Measurements from ENCODE around the gene FGG. TPM values are rescaled to one million over a fixed set of nuclear protein-coding genes. Genes with fewer than 3 reads are reported as not detected.
A peak's percentile ranks its signal among the peaks of the same experiment; 100 is the strongest.

Gene FGG
- not detected for total RNA-seq

DNA sequence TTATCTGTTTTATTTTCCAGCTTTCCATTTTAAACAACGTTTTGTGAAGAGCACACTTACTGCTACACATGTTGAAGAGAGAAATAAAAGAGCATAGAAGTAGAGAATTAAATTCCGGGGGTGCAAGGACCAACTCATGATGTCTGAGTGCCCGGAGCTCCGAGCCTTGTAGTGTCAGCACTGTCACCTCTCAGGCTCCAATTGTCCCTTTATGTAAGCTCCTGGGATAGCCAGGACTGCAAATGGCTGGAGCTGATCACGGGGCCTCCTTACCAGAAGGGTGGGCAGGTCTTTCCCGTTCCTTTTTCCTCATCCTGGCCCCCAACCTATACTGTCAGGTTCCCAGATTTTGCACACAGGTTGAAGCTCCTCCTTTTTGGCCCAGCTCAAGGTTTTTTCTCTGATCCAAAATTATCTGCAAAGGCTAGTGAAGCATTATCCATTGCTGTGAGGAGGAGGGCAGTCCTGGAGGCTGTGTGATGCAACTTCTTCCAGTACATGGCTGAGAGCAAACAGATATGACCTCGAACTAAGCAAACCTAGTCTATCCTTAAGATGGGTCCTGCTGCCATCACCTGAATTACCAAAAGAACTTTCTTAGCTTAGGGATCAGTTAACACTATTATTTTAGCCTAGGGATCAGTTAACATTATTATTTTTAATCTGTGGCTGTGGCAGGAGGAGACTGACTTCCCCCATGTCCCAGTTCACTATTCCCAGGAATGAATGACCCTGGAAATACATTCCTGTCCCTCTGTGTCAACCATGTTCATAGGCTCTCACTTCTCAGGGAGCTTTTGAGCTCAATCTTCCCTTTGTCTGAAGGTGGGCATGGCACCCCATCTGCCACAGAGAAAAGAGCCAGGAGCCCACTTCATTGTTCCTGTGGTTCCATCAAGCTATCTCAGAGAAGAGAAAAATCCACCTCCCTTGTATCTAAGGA lies at the start of gene FGG:
Gene FGG (minus strand): TSS at position 185 of the 943 bp plus-strand sequence. CDS start 47 bp downstream, at position 138.
- CTCF ChIA-PET = interaction anchor here (1.1 to 3.1 kb wide), 4 partner anchors 22 to 61 kb away, joined by 3 to 10 read pairs (median 6); no protein-coding TSS in a partner anchor
- Mint-ChIP-seq H3K4me1 (ENCODE audit: low read depth) (peaks cover 10% of the 10 kb centered on the region), H3K27me3 (ENCODE audit: low read depth) (peaks cover 19% of the 10 kb centered on the region), H3K9me3 (no peaks in the 10 kb centered on the region), H3K27ac (no peak within 1 kb of the TSS), H3K36me3 (ENCODE audit: low read depth) (no peaks in the 10 kb centered on the region), H3K4me3 (no peak within 1 kb of the TSS)
- intact Hi-C loops (cut with micrococcal nuclease) = no loop called here
- no peak for DNase-seq

DNA sequence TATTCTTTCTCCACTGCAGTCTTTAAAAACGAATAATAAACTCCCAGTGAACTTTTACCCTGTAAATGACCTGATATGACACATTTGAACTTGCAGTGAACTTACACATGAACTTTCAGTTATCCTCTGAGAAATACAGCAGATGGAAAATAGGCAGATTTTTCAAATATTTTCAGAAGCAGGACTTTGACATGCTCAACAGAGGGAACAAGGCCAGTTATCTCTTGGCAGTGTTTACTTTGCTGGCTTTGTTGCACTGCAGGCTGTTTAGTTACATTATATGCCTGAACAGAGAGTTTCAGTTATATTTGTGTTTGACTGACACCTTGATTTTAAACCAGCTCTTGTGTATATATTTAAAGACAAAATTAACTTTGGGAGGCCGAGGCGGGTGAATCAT lies 47.6 kb upstream of the FGG start:
- intact Hi-C loops (cut with micrococcal nuclease) = no loop called here
- Mint-ChIP-seq H3K4me3 (no peak overlapping the region), H3K9me3 (no peaks in the 10 kb centered on the region), H3K4me1 (ENCODE audit: low read depth) (no peaks in the 10 kb centered on the region), H3K27me3 (ENCODE audit: low read depth) (peaks cover 24% of the 10 kb centered on the region), H3K27ac (no peak overlapping the region), H3K36me3 (ENCODE audit: low read depth) (no peaks in the 10 kb centered on the region)
- CTCF ChIA-PET = no interaction called here
- no peak for DNase-seq

DNA sequence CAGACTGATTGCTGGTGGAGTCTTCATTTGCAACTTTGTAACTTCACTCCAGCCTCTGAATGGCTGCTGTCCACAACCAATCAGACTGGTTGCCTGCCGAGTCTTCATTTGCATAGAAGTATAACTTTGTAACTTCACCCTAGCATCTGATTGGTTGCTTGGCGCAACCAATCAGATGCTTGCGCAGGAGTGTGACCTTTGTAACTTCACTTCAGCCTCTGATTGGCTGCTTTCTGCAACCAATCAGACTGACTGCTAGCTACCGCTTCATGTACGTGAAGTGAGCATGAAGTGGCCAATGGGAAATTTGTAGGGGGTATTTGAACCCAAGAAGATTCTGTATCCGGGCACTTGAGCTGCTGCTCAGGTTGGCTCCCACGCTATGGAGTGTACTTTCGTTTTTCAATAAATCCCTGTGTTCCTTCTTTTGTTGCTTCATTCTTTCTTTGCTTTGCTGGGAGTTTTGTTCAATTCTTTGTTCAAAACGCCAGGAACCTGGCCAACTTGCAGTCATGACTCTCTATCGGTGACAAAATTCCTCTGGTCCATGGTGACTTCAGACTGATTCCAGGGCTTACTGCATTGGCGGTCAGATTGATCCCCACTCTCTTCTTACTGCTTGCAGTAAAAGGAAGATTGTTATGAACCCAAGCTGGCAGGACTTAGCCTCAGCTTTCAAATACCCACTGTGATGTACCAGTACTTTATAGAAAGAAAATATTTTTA lies 46.4 kb upstream of the FGG start:
- Mint-ChIP-seq H3K27ac (no peak overlapping the region), H3K27me3 (ENCODE audit: low read depth) (peaks cover 23% of the 10 kb centered on the region), H3K9me3 (no peaks in the 10 kb centered on the region)

DNA sequence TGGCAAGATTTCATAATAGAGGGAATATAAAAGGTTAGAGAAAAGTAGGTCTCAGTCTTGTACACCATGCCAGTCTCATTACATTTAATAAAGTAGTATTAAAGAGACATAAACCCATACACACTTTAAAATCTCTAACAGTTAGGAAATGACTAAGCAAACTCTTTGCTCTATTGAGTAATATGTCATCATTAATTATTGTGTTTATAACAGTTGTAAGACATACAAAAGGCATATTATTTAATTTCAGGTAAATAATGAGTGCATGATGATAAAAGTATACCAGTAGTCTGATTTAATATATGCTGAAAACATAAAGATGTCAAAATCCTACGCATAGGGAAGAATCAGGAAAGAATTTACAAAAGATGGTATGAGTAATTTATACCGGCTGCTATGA lies 31.0 kb upstream of the FGG start:
- Mint-ChIP-seq H3K36me3 (ENCODE audit: low read depth) (no peaks in the 10 kb centered on the region), H3K4me1 (ENCODE audit: low read depth) (no peaks in the 10 kb centered on the region), H3K27ac (no peak overlapping the region), H3K27me3 (ENCODE audit: low read depth) (peaks cover 19% of the 10 kb centered on the region), H3K4me3 (no peak overlapping the region), H3K9me3 (no peaks in the 10 kb centered on the region)
- CTCF ChIA-PET = no interaction called here
- intact Hi-C loops (cut with micrococcal nuclease) = no loop called here
- DNase-seq = no peak

More for the DNA sequence above, 46.4 kb upstream of the FGG start:
- no peaks in the 10 kb centered on the region for H3K36me3 Mint-ChIP-seq (ENCODE audit: low read depth)
- DNase-seq = no peak
- intact Hi-C loops (cut with micrococcal nuclease) = no loop called here
- CTCF ChIA-PET = no interaction called here
- no peaks in the 10 kb centered on the region for H3K4me1 Mint-ChIP-seq (ENCODE audit: low read depth)
- no peak overlapping the region for H3K4me3 Mint-ChIP-seq

DNA sequence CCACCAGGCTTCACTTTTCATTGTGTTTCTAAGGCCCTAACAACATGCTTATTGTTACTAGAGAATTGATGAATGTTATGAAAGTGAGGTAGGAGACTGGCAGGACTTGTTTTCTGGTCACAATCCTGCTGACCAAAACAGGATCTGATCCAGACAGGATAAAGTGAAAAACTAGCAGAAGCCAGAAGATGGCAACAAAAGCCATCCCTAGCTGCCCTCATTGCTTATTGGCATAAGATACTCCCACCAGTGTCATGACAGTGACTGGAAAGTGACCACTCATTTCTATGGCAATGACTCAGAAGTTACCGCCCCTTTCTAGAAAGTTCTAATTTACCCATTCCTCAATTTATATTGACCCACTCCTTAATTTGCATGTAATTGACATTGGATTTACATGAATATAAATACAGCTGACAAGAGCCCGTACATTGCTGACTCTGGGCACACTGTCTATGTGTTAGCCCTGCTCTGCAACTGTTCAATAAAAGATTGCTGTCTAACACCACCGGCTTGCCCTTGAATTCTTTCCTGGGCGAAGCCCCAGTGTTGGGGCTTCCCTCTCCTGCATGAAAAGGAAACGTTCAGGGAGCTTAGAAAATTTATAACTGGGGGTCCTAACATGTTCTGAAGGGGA lies 30.0 kb upstream of the FGG start:
- Mint-ChIP-seq H3K36me3 (ENCODE audit: low read depth) (no peaks in the 10 kb centered on the region), H3K4me3 (no peak overlapping the region), H3K9me3 (no peaks in the 10 kb centered on the region), H3K27ac (no peak overlapping the region), H3K4me1 (ENCODE audit: low read depth) (no peaks in the 10 kb centered on the region), H3K27me3 (ENCODE audit: low read depth) (peaks cover 14% of the 10 kb centered on the region)
- intact Hi-C loops (cut with micrococcal nuclease) = no loop called here
- DNase-seq = no peak
- CTCF ChIA-PET = interaction anchor here (1.7 kb wide), 1 partner anchor 10 kb away, joined by 5 read pairs; no protein-coding TSS in a partner anchor

DNA sequence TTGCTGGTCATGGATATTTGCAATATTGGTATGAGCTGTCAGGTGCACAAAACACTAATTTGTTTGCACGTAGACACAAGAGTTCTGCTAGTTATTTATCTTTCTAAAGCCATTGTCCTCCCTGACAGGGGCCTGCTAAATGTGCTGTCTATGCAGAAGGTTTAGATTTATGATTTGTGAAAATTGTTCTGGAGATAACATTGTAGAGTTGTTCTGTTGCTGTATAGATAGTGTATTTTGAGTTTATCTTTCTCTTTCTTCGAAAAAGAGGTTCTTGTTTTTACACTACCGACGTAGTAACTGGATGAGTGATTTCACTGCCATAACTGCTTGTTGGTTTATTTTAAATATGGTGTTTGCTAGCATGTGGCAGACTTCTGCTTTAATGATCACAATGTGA lies 28.5 kb upstream of the FGG start:
- CTCF ChIA-PET = interaction anchor here (1.2 kb wide), 2 partner anchors 15 to 82 kb away, joined by 3 to 6 read pairs; no protein-coding TSS in a partner anchor
- no peak for DNase-seq
- Mint-ChIP-seq H3K27ac (no peak overlapping the region), H3K27me3 (ENCODE audit: low read depth) (peaks cover 14% of the 10 kb centered on the region), H3K4me3 (no peak overlapping the region), H3K36me3 (ENCODE audit: low read depth) (peaks cover 1% of the 10 kb centered on the region), H3K4me1 (ENCODE audit: low read depth) (no peaks in the 10 kb centered on the region), H3K9me3 (no peaks in the 10 kb centered on the region)
- intact Hi-C loops (cut with micrococcal nuclease) = no loop called here

DNA sequence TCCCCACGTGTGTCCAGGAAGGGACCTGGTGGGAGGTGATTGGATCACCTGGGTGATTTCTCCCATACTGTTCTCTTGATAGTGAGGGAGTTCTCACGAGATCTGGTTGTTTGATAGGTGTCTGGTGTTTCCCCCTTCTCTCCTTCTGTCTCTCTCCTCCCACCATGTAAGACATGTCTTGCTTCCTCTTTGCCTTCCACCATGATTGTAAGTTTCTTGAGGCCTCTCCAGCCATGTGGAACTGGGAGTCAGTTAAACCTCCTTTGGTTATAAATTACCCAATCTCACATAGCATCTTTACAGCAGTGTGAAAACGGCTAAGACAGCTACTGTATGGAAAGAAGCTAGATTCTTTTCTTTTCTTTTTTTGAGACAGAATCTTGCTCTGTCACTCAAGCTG lies 21.6 kb upstream of the FGG start:
- Mint-ChIP-seq H3K27me3 (ENCODE audit: low read depth) (peaks cover 20% of the 10 kb centered on the region), H3K9me3 (no peaks in the 10 kb centered on the region)
- intact Hi-C loops (cut with micrococcal nuclease) = loop anchor here (5.0 kb wide), 1 partner anchor 718 kb away; no protein-coding TSS in a partner anchor

DNA sequence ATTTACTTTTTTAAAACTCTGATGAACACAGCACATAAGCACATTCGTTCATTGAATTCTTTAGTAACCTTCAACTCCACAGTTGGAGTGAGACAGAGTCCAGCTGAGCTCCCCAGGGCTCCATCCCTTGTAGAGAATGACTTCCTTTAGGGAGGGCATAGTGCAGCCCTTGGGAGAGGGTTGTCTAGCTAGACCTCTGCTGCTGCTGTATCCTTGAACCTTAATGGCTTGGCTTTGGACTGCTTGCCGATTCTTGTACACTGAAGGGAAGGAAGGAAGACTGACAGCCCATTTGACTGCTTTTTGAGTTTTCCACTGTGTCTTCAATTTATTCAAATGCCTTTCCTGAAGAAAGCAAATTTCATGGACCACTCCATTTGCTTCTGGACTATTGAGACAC lies 19.4 kb upstream of the FGG start:
- Mint-ChIP-seq H3K4me3 (no peak overlapping the region), H3K27ac (no peak overlapping the region), H3K9me3 (no peaks in the 10 kb centered on the region), H3K4me1 (ENCODE audit: low read depth) (no peaks in the 10 kb centered on the region), H3K27me3 (ENCODE audit: low read depth) (peaks cover 18% of the 10 kb centered on the region), H3K36me3 (ENCODE audit: low read depth) (no peaks in the 10 kb centered on the region)
- DNase-seq = no peak
- CTCF ChIA-PET = interaction anchor here (1.0 kb wide), 1 partner anchor 11 kb away, joined by 5 read pairs; no protein-coding TSS in a partner anchor
- intact Hi-C loops (cut with micrococcal nuclease) = loop anchor here (5.0 kb wide), 1 partner anchor 720 kb away; no protein-coding TSS in a partner anchor

More for the DNA sequence above, 21.6 kb upstream of the FGG start:
- CTCF ChIA-PET = no interaction called here
- no peak for DNase-seq
- no peak overlapping the region for H3K4me3 Mint-ChIP-seq
- no peak overlapping the region for H3K27ac Mint-ChIP-seq
- H3K36me3 Mint-ChIP-seq (ENCODE audit: low read depth) = peaks cover 1% of the 10 kb centered on the region
- H3K4me1 Mint-ChIP-seq (ENCODE audit: low read depth) = no peaks in the 10 kb centered on the region

DNA sequence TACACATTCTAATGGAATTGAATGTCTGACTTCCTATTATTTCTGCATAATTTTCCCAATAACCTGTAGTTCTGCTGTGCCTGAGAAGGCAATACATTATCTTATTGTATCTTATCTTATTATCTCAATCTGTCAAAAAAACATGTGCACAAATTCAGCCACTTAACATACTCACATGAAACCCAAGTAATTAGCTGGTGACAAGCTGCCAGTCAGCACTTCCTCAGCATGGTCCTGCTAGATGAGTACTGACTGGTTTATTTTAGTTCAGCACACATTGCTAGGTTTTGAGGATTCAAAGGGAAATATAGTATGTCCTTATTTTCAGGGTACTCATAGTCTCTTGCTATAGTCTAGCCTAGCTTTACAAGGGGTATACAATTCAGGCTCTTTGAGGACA lies 17.9 kb upstream of the FGG start:
- no peak overlapping the region for H3K27ac Mint-ChIP-seq
- H3K4me1 Mint-ChIP-seq (ENCODE audit: low read depth) = no peaks in the 10 kb centered on the region
- no peak for DNase-seq
- H3K27me3 Mint-ChIP-seq (ENCODE audit: low read depth) = peaks cover 18% of the 10 kb centered on the region
- H3K36me3 Mint-ChIP-seq (ENCODE audit: low read depth) = no peaks in the 10 kb centered on the region
- no peak overlapping the region for H3K4me3 Mint-ChIP-seq
- H3K9me3 Mint-ChIP-seq = no peaks in the 10 kb centered on the region
- CTCF ChIA-PET = interaction anchor here (1.0 to 1.8 kb wide), 3 partner anchors 12 to 78 kb away, joined by 4 to 6 read pairs (median 4); no protein-coding TSS in a partner anchor
- intact Hi-C loops (cut with micrococcal nuclease) = loop anchor here (5.0 kb wide), 1 partner anchor 722 kb away; no protein-coding TSS in a partner anchor

DNA sequence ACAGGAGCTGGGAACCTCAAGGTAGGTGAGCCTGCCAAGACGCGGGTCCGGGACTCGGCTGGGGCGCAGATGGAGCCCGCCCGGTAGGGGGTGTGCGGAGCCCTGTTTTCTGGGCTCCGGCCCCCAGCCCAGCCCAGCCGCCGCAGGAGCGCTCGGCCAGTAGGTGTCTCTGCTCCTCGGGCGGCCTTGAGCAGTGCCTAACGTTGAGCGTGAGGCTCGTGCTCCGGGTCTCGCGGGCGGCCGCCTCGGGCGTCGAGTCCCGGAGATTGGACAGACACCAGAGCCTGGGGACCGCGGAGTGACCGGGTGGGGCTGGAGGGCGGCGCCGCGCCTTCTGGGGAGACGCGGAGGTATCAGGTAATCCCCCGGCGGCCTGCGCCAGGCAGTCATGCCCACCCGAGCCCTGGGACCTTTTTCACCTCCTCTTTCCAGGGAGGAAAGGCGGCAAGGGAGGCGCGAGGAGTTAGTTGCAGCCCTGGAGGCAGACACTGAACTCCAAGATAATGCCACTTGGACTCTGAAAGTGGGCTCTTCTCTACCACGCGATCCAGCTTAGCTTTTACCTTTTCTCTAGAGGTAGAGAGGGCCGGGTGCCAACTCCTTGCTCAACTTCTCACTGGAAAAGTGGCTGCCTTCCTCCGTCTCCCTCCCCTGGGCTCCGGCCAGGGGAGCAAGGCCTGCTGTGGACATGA lies 14.5 kb upstream of the FGG start:
- intact Hi-C loops (cut with micrococcal nuclease) = loop anchor here (2.0 to 5.0 kb wide), 2 partner anchors 152 to 750 kb away; partner anchors contain the start of gene MAP9
- Mint-ChIP-seq H3K9me3 (no peaks in the 10 kb centered on the region), H3K27me3 (ENCODE audit: low read depth) (peaks cover 12% of the 10 kb centered on the region), H3K4me1 (ENCODE audit: low read depth) (no peaks in the 10 kb centered on the region), H3K36me3 (ENCODE audit: low read depth) (no peaks in the 10 kb centered on the region), H3K4me3 (no peak overlapping the region), H3K27ac (no peak overlapping the region)
- CTCF ChIA-PET = interaction anchor here (0.6 to 10.8 kb wide), 9 partner anchors 9 to 76 kb away, joined by 3 to 190 read pairs (median 3); partner anchors contain the start of gene PLRG1
- DNase-seq = peak; percentile 67

DNA sequence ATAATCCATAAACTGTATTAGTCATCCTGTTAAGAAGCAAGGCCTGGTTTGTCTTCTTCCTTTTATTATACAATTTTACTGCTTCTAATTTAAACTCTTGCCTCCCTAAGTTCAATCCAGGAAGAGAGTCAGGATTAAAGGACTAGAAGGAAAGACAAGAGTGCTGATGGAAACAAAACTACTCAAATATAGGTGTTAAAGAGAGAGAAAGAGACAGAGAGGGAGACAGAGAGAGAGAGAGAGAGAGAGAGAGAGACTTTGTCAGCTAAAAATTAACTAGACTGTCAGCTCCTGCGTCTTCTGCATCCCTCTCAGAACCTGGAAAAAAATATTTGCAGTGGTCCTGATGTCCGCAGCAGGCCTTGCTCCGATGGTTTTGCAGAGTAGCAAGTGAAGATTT lies 13.5 kb upstream of the FGG start:
- Mint-ChIP-seq H3K27ac (no peak overlapping the region), H3K27me3 (ENCODE audit: low read depth) (peaks cover 10% of the 10 kb centered on the region), H3K9me3 (no peaks in the 10 kb centered on the region), H3K36me3 (ENCODE audit: low read depth) (no peaks in the 10 kb centered on the region), H3K4me3 (no peak overlapping the region), H3K4me1 (ENCODE audit: low read depth) (no peaks in the 10 kb centered on the region)
- intact Hi-C loops (cut with micrococcal nuclease) = loop anchor here (2.0 to 5.0 kb wide), 2 partner anchors 153 to 751 kb away; partner anchors contain the start of gene MAP9
- DNase-seq = no peak
- CTCF ChIA-PET = interaction anchor here (0.5 to 10.8 kb wide), 9 partner anchors 10 to 509 kb away, joined by 3 to 190 read pairs (median 3); partner anchors contain the start of gene PLRG1

All from activated naive CD4-positive, alpha-beta T cell treated with anti-CD3 and anti-CD28 coated beads for 36 hours (primary cell).